B cell (primary cell): ENCODE measurements around the gene CARMIL1. TPM values are rescaled to one million over a fixed set of nuclear protein-coding genes. Genes with fewer than 3 reads are reported as not detected.

Source experiments
- ATAC-seq: fragments of 200-7000 bp; cut with Tn5 transposase; one replicate; pipeline ENCODE4 v1.10.0; 2021; ENCODE audit warnings: low read depth, mild to moderate bottlenecking, moderate number of reproducible peaks, moderate library complexity
- CTCF ChIA-PET: fragments of 350-600 bp; sonication (Branson Sonifier 250); formaldehyde crosslinking; loops from one replicate; lab custom pipeline; 2021; ENCODE audit warnings: antibody characterized with exemption, inconsistent platforms; lab: Charles Lee
- POLR2A ChIA-PET: fragments of 350-600 bp; sonication (Branson Sonifier 250); formaldehyde crosslinking; loops from one replicate; lab custom pipeline; 2021; ENCODE audit warnings: antibody characterized with exemption; lab: Charles Lee
- DNase-seq: peaks from one replicate; pipeline ENCODE4 v3.0.0; 2013
- H2AFZ ChIP-seq: 2 replicates; pipeline ENCODE4 v1.6.1; 2012; ENCODE audit warnings: mild to moderate bottlenecking, low read depth, low read length; ENCODE audit not compliant: insufficient read depth, poor library complexity, severe bottlenecking
- H3K27ac ChIP-seq, 2 donors: 1 replicate in 1 of 2; 2 replicates in 1 of 2; pipeline ENCODE4 v1.5.1; 2012 to 2013; ENCODE audit warnings: low read length in 2 of 2, mild to moderate bottlenecking in 2 of 2, moderate library complexity in 1 of 2
- H3K27me3 ChIP-seq, 4 experiments: fragments of 200-600 bp in 1 of 4; sonication (generic) in 1 of 4; replicated peaks in 1 of 4; 1 replicate in 2 of 4; 2 replicates in 2 of 4; pipeline versions ENCODE4 v1.6.1 to v1.7.0; 2013 to 2016; ENCODE audit warnings: low read length in 3 of 4, mild to moderate bottlenecking in 2 of 4, mixed read lengths in 1 of 4, moderate library complexity in 1 of 4; ENCODE audit not compliant: insufficient read depth in 4 of 4, control insufficient read depth in 3 of 4; ENCODE audit errors: control extremely low read depth in 1 of 4
- H3K36me3 ChIP-seq, 2 experiments: replicated peaks in 1 of 2; 1 replicate in 1 of 2; 2 replicates in 1 of 2; pipeline versions ENCODE4 v1.6.1 to v1.7.1; 2013; ENCODE audit warnings: low read length in 1 of 2; ENCODE audit not compliant: insufficient read depth in 2 of 2, control insufficient read depth in 1 of 2; ENCODE audit errors: control extremely low read depth in 1 of 2, extremely low read depth in 1 of 2
- H3K4me1 ChIP-seq, 2 donors: fragments of 200-600 bp in 1 of 2; sonication (generic) in 1 of 2; 1 replicate in 1 of 2; 2 replicates in 1 of 2; pipeline versions ENCODE4 v1.5.1 to v1.6.1; 2013 to 2017; ENCODE audit warnings: low read length in 2 of 2; ENCODE audit not compliant: control insufficient read depth in 2 of 2, insufficient read depth in 2 of 2
- H3K4me2 ChIP-seq: replicated peaks from 2 replicates; pipeline ENCODE3; 2012; ENCODE audit warnings: mild to moderate bottlenecking, low read depth, low read length; ENCODE audit not compliant: poor library complexity, severe bottlenecking
- H3K4me3 ChIP-seq, 5 experiments: fragments of 200-600 bp in 1 of 5; sonication (generic) in 1 of 5; 1 replicate in 3 of 5; 2 replicates in 2 of 5; pipeline versions ENCODE4 v1.5.1 to v1.7.0; 2011 to 2016; ENCODE audit warnings: low read length in 4 of 5, mild to moderate bottlenecking in 4 of 5, low read depth in 2 of 5, control low read depth in 1 of 5, moderate library complexity in 1 of 5; ENCODE audit not compliant: insufficient read depth in 1 of 5; ENCODE audit errors: control extremely low read depth in 1 of 5, extremely low read depth in 1 of 5
- H3K79me2 ChIP-seq: fragments of 200-600 bp; sonication (generic); one replicate; pipeline ENCODE4 v1.6.0; 2016; ENCODE audit warnings: low read length; ENCODE audit not compliant: control insufficient read depth, insufficient read depth
- H3K9ac ChIP-seq: fragments of 200-600 bp; sonication (generic); 2 replicates; pipeline ENCODE4 v1.6.1; 2017; ENCODE audit warnings: mild to moderate bottlenecking, low read length, moderate library complexity
- H3K9me3 ChIP-seq, 3 donors: one replicate each; pipeline versions ENCODE4 v1.6.1 to v1.7.1; 2013; ENCODE audit warnings: low read length in 2 of 3; ENCODE audit not compliant: control insufficient read depth in 2 of 3, insufficient read depth in 1 of 3; ENCODE audit errors: control extremely low read depth in 1 of 3
- H4K20me1 ChIP-seq: 2 replicates; pipeline ENCODE4 v1.6.0; 2012; ENCODE audit warnings: mild to moderate bottlenecking, low read length; ENCODE audit not compliant: insufficient read depth, control insufficient read depth, poor library complexity, severe bottlenecking
- H3K27ac Mint-ChIP-seq: one replicate; pipeline ENCODE4 v1.8.0; 2021; ENCODE audit warnings: mixed read lengths
- H3K27me3 Mint-ChIP-seq: one replicate; pipeline ENCODE4 v1.8.0; 2021; ENCODE audit warnings: mixed read lengths
- H3K4me1 Mint-ChIP-seq: one replicate; pipeline ENCODE4 v1.8.0; 2021; ENCODE audit warnings: mixed read lengths
- H3K4me3 Mint-ChIP-seq: one replicate; pipeline ENCODE4 v1.8.0; 2021; ENCODE audit warnings: mixed read lengths
- H3K9me3 Mint-ChIP-seq: one replicate; pipeline ENCODE4 v1.8.0; 2022; ENCODE audit warnings: mixed read lengths; ENCODE audit not compliant: insufficient read depth
- EZH2 ChIP-seq: IDR thresholded peaks from 2 replicates; pipeline ENCODE4 v1.6.1; 2012; ENCODE audit warnings: borderline replicate concordance, low read depth, mild to moderate bottlenecking, moderate library complexity, low read length; ENCODE audit not compliant: insufficient read depth, poor library complexity, severe bottlenecking
- WGBS: methylation state at CpG from one replicate; pipeline ENCODE4 v1.1.5; 2013; ENCODE audit warnings: missing lambda C conversion rate; ENCODE audit not compliant: insufficient coverage; 5-methylcytosine and 5-hydroxymethylcytosine counted together
- intact Hi-C: fragments of 100-400 bp; cut with micrococcal nuclease; formaldehyde crosslinking; loops from one replicate; pipeline ENCODE4 v1.10.0; 2022
- polyA plus RNA-seq: library from polyadenylated mRNA; depleted of rRNA; stranded (reverse); fragments of >200 nt; gene quantifications from 2 replicates; pipeline ENCODE4 v1.2.3, GENCODE V29; 2012
- total RNA-seq, 2 donors: library from RNA; stranded (reverse); fragments of 120-200 nt in 1 of 2; gene quantifications; 1 replicate in 1 of 2; 2 replicates in 1 of 2; pipeline versions ENCODE4 v1.2.3 to v1.2.4, GENCODE V29; 2013 to 2022
- TF ChIP-seq, protein P1 (sequence below): fragments of 200-600 bp; IDR thresholded peaks from one replicate; pipeline ENCODE4 v1.8.0; 2022; ENCODE audit warnings: antibody characterized with exemption, mild to moderate bottlenecking

CARMIL1 gene
- total and polyA plus RNA-seq, 2 donors (not counting 1 experiment from before 2014, with no cell fraction given) = 7.5 to 11.0 TPM

DNA sequence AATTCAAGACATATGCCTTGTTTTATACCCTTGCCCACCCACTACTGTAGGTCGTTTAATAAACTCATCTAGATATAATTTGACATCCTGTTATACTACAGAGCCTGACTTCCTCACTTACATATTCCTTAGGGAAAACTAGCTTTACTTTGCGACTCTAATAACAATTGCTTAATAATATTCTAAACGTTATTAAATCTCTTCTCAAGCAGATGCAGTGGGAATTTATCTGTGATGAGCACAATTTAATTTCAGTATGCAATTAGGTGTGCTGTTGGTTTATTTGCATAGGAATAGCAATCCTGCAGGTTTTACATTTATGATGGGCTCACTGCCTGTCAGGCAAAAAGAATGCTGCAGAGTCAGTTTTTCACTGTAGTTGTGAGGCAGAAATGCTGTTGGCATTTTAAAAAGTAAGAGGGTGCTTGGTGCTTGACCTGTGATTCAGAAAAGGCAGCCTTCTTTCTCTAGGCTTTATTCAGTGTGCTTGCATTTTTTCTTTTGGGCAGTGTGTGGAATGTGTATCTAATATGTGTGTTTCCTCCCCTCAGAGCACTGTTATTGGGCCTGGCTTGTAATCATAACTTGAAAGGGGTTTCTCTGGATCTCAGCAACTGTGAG lies 220.6 kb downstream of the CARMIL1 start:
- no peaks in the 10 kb centered on the region for H4K20me1 ChIP-seq
- Mint-ChIP-seq H3K27ac (no peak overlapping the region), H3K4me1 (no peaks in the 10 kb centered on the region), H3K4me3 (no peak overlapping the region), H3K9me3 (no peaks in the 10 kb centered on the region), H3K27me3 (no peaks in the 10 kb centered on the region)
- no peaks in the 10 kb centered on the region for H3K4me1 ChIP-seq
- no peak for DNase-seq
- intact Hi-C loops = no loop called here
- H3K9me3 ChIP-seq = no peaks in the 10 kb centered on the region
- ChIA-PET POLR2A (no interaction called here), CTCF (interaction anchor here (1.0 to 1.4 kb wide), 2 partner anchors 9 to 234 kb away, joined by 4 to 9 read pairs; no protein-coding TSS in a partner anchor)
- no peak overlapping the region for H2AFZ ChIP-seq
- H3K27me3 ChIP-seq = no peaks in the 10 kb centered on the region
- no peak overlapping the region for H3K9ac ChIP-seq
- no peak overlapping the region for H3K4me3 ChIP-seq
- ATAC-seq = no peak
- H3K4me2 ChIP-seq = no peak overlapping the region
- peaks cover 0 to 1% of the 10 kb centered on the region in 2 experiments for H3K36me3 ChIP-seq
- no peak for TF ChIP-seq EZH2
- TF ChIP-seq, protein P1, sequence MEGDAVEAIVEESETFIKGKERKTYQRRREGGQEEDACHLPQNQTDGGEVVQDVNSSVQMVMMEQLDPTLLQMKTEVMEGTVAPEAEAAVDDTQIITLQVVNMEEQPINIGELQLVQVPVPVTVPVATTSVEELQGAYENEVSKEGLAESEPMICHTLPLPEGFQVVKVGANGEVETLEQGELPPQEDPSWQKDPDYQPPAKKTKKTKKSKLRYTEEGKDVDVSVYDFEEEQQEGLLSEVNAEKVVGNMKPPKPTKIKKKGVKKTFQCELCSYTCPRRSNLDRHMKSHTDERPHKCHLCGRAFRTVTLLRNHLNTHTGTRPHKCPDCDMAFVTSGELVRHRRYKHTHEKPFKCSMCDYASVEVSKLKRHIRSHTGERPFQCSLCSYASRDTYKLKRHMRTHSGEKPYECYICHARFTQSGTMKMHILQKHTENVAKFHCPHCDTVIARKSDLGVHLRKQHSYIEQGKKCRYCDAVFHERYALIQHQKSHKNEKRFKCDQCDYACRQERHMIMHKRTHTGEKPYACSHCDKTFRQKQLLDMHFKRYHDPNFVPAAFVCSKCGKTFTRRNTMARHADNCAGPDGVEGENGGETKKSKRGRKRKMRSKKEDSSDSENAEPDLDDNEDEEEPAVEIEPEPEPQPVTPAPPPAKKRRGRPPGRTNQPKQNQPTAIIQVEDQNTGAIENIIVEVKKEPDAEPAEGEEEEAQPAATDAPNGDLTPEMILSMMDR = no peak
- no peak overlapping the region for H3K27ac ChIP-seq
- no peaks in the 10 kb centered on the region for H3K79me2 ChIP-seq
- 71% methylated on average over 1 of the region's 3 CpGs for WGBS

DNA sequence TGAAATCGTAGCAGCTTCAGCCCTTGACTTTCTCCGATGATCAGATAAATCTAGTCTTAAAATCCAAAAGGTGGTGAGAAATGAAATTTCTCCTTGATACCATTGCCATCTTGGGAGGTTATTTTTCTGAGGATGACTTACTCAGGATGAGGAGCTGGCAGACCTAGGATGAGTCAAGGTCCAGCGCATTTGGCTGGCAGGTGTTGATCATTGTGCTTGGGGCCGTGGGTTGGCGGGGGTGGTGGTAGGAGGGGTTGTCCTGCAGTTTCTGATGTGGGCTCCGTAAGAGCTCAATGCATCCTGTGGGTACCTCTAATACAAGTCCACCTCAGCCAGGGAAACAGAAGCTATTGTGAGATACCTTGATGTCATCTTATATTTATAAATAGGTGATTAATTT lies 224.5 kb downstream of the CARMIL1 start:
- Histone ChIP-seq H3K4me1 (no peaks in the 10 kb centered on the region), H3K4me2 (no peak overlapping the region), H2AFZ (no peak overlapping the region), H3K9ac (no peak overlapping the region), H3K9me3 (no peaks in the 10 kb centered on the region), H4K20me1 (no peaks in the 10 kb centered on the region), H3K27me3 (no peaks in the 10 kb centered on the region), H3K36me3 (peaks cover 0 to 1% of the 10 kb centered on the region in 2 experiments), H3K27ac (no peak overlapping the region), H3K79me2 (no peaks in the 10 kb centered on the region), H3K4me3 (no peak overlapping the region)
- no peak overlapping the region for H3K4me3 Mint-ChIP-seq
- ATAC-seq (no peak), DNase-seq (no peak)
- H3K4me1 Mint-ChIP-seq = no peaks in the 10 kb centered on the region
- 100% methylated on average over 1 of the region's 6 CpGs for WGBS
- TF ChIP-seq, protein P1 = no peak
- TF ChIP-seq EZH2 = no peak
- CTCF ChIA-PET = interaction anchor here (1.4 to 2.3 kb wide), 4 partner anchors 13 to 281 kb away, joined by 4 to 12 read pairs (median 8); partner anchors contain the start of gene CARMIL1
- H3K27ac Mint-ChIP-seq = no peak overlapping the region
- POLR2A ChIA-PET = no interaction called here
- intact Hi-C loops = no loop called here
- no peaks in the 10 kb centered on the region for H3K9me3 Mint-ChIP-seq
- no peaks in the 10 kb centered on the region for H3K27me3 Mint-ChIP-seq
